GM18951 (cell line): ENCODE results near the gene PRODH.
"Not testable (repeated sequence)": the region's sequence is repeated elsewhere in the genome, so short reads cannot be mapped to it uniquely, and the experiment has no call there.

Experiments used
- POLR2A ChIP-seq: IDR thresholded peaks from 4 replicates; pipeline ENCODE4 v1.6.1; 2011; ENCODE audit warnings: mild to moderate bottlenecking; ENCODE audit not compliant: insufficient read length, insufficient read depth; ENCODE audit errors: extremely low read depth
- in situ Hi-C: fragments of 300-500 bp; cut with MboI; formaldehyde crosslinking; loops from one replicate; pipeline ENCODE4 v1.12.0; 2022; ENCODE audit warnings: low sequenced_read_pairs, mixed read lengths, inconsistent platforms; ENCODE audit not compliant: unreplicated experiment

Gene PRODH

GRCh38 chr22:18971321-18971751 is 35.2 kb upstream of the PRODH start:
- in situ Hi-C loops, result no loop called here
- TF ChIP-seq POLR2A, result no peak

DNA sequence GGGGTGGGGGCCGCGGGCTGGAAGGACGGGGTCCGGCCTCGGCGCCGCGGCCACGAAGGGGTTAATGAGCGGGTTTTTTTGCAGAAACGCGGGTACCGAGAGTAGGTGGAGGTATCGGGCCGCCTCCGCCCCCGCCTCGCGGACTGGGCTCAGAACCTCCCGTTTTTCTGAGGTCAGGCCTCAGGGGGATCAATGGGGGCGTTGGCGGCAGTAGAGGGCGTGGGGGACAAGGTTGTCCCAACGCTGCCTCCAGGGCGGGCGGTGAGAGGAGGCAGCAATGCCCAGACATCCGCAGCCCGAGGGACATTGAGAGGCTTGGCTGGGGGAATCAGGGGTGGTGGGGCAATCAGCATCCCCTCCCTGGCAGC is 34.8 kb upstream of the PRODH start:
- in situ Hi-C loops, result no loop called here
- TF ChIP-seq POLR2A, result no peak

DNA sequence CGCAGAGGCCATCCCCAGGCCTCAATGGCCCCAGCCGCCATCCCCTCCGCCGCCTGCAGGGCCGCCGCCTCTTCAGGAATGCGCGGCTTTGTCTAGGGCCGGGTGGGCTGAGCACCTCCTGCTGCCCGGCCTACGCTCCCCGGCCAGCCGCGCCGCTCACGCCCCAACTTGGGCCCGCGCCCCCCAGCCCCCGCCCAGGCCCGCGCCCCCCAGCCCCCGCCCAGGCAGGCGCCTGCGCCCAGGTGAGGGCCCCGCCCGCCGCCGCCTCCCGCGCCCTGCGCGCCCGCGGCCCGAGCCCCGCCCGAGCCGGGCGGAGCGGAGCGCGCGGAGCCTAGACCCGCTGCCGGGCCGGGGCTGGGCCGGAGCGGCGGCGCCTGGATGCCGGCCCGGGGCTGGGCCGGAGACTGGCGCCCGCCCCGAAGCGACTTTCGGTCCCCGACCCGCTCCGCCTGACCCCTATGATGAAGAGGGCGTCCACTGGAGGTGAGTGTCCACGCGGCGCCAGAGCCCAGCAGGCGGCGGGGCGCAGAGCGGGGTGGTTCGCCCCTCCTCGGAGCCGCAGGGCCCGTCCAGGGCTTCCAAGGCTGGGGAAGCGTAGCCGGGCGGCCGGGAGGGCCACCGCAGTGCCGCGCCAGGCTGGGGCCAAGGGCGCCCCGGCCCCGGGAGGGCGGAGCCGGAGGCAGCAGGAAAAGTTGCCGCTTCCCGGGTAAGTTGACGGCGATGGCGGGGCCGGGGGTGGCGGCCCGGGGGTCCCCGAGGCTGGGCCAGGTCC is 34.3 kb upstream of the PRODH start:
- in situ Hi-C loops, result no loop called here
- no peak for TF ChIP-seq POLR2A

DNA sequence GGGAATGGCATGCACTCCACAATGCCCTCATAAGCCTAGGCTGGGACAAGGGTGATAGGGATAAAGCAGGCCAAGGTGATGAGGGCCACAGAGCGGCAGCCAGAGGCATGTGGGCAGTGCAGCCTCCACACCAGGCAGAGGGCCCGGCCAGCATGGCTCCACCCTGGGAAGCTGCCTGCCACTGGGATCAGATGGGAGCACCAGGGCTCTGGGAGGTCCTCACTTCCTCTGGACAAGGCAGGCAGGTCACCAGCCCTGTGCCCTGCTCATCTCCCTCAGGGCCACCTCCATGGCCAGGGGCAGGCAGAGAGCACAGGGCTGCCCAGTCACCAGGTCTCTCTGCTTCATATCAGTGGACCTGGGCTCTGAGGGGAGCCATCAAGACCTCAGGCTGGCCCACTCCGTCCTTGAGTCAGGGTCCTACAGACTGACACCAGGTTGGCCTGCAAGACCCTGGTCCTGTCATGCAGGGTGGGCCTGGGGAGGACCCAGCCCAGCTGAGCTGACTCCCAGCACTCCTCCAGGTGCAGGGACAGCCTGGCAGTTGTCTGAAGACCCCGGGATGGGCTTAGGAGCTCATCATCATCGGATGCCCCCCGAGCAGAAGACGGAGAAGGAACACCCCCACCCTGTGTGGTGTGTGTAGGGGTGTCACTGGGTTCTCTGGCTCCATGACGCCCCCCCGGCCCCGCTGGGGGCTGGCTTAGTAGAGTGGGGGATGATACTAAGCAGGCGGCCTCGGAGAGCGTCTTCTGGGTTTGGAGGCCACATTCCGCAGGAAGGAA is 33.3 kb upstream of the PRODH start:
- in situ Hi-C loops, result not testable (repeated sequence)

DNA sequence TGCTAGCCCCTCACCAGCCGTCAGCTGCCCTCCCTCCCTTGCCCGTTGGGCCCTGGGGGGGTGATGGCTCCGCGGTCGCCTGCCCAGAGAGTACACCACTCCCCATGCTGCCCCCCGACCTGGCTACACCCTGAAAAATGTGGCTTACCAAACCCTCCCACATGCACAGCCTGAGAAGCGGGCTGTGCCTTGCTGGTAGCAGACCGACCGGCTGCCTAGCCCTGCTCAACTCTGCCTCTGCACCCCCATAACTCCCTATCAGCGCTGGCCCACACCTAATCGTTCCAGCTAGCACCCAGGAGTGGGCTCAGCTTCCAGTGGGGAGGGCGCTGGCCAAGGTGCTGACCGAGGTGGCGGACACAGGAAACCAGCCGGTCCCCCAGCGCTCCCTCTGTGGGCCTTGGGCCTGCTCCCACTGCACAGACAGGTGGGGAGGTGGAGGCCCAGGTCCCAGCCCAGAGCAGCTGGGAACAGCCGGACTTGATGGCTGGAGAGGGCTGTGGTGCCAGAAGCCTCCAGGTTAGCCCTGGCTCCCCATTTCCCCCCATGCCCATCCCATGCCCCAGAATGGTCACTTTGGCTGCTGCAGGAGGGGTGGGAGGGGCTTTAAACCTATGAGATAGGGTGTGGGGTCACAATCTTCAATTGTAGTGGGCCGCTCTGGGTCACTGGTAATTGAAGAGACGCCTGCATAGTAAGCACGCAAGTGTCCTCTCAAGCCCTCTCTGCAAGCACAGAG is 32.1 kb upstream of the PRODH start:
- TF ChIP-seq POLR2A, result no peak
- in situ Hi-C loops, result no loop called here

DNA sequence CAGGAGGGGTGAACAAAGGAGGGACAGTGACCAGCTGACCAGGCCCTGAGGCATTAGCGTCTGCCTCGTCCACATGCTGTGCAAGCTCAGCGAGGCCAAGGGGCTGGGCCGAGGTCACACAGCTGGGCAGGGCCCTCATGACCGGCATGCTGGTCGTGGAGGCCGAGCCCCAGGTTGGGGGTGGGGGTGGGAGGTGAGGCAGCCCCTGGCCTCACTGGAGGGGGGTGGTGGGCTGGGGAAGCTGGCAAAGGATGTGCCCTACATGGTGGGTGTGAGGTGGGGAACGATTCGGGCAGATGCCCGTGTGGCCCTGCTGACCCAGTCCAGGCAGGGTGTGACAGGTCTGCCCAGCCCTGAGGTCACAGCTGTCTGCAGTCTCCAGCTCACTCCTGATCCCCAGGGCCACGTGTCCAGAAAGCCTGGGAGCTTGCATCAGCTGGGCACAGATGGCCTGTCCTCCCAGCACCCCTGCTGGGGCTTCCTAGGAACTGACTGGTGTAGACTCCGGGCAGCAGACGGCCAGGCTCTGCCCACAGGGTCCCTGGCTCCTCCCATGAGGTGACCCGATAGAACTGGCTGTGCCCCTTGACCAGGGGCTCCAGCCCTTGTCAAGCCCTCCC is 31.4 kb upstream of the PRODH start:
- in situ Hi-C loops, result not testable (repeated sequence)

- in situ Hi-C loops, result no loop called here
Measured at GRCh38 chr22:18966748-18967147, 30.7 kb upstream of the PRODH start.

GRCh38 chr22:18965526-18966421 is 29.7 kb upstream of the PRODH start:
- TF ChIP-seq POLR2A, result no peak
- in situ Hi-C loops, result no loop called here

More at GRCh38 chr22:18966748-18967147, 30.7 kb upstream of the PRODH start:
- no peak for TF ChIP-seq POLR2A

GRCh38 chr22:18964501-18965265 is 28.6 kb upstream of the PRODH start:
- in situ Hi-C loops, result loop anchor here (5.0 kb wide), 1 partner anchor 1313 kb away; no protein-coding TSS in a partner anchor

- in situ Hi-C loops, result loop anchor here (5.0 kb wide), 1 partner anchor 1313 kb away; no protein-coding TSS in a partner anchor
Measured at GRCh38 chr22:18964051-18964450, 28.0 kb upstream of the PRODH start.

- no peak for TF ChIP-seq POLR2A
- in situ Hi-C loops, result loop anchor here (5.0 kb wide), 1 partner anchor 1315 kb away; no protein-coding TSS in a partner anchor
Measured at GRCh38 chr22:18962308-18962635, 26.2 kb upstream of the PRODH start.

- in situ Hi-C loops, result loop anchor here (5.0 kb wide), 1 partner anchor 1316 kb away; no protein-coding TSS in a partner anchor
Measured at GRCh38 chr22:18961632-18962307, 25.7 kb upstream of the PRODH start.

GRCh38 chr22:18961201-18961600 is 25.1 kb upstream of the PRODH start:
- in situ Hi-C loops, result loop anchor here (5.0 kb wide), 1 partner anchor 1316 kb away; no protein-coding TSS in a partner anchor

DNA sequence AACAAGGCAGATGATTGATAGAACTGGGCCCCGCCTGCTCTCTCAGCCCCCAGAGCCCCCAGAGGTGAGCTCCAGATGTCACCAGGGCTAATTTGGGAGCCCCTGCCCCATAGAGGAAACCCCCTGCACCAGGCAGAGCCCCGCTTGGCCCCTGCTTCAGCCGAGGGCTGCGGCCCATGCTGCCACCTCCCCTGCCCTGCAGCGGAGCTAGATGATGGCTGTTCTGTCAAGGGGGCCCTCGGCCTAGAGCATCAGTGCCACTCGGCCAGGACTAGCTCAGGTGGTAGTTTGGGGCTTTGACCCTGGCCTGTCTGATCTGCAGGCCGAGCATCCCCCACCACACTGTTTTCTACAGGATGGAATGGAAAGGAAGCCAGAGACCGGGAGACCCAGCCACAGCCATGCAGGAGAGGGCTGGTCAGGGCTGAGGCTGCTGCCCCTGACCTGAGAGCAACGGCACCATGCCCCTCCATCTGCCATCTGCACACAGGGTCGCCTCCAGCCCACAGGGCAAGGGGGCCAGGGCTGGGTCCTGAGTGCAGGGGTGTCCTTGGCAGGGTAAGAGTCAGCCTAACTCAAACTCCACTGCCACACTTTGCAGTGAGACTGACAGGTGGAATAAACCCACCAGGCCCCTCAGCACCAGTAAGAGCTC is 24.2 kb upstream of the PRODH start:
- in situ Hi-C loops, result loop anchor here (5.0 kb wide), 1 partner anchor 1317 kb away; no protein-coding TSS in a partner anchor

- in situ Hi-C loops, result loop anchor here (5.0 kb wide), 1 partner anchor 1318 kb away; no protein-coding TSS in a partner anchor
Measured at GRCh38 chr22:18959741-18960140, 23.6 kb upstream of the PRODH start.

- in situ Hi-C loops, result not testable (repeated sequence)
Measured at GRCh38 chr22:18959266-18959665, 23.2 kb upstream of the PRODH start.
